GM18951 (cell line): ENCODE data around the gene CDC42SE2.
"Not testable (repeated sequence)": the region's sequence is repeated elsewhere in the genome, so short reads cannot be mapped to it uniquely, and the experiment has no call there.

Experiments used
- POLR2A ChIP-seq: IDR thresholded peaks from 4 replicates; pipeline ENCODE4 v1.6.1; 2011; ENCODE audit warnings: mild to moderate bottlenecking; ENCODE audit not compliant: insufficient read length, insufficient read depth; ENCODE audit errors: extremely low read depth
- in situ Hi-C: fragments of 300-500 bp; cut with MboI; formaldehyde crosslinking; loops from one replicate; pipeline ENCODE4 v1.12.0; 2022; ENCODE audit warnings: low sequenced_read_pairs, mixed read lengths, inconsistent platforms; ENCODE audit not compliant: unreplicated experiment

CDC42SE2 gene

GRCh38 chr5:131297886-131298285, 34.0 kb downstream of the CDC42SE2 start:
- TF ChIP-seq POLR2A: no peak
- in situ Hi-C loops: no loop called here

GRCh38 chr5:131299465-131299864, 35.6 kb downstream of the CDC42SE2 start:
- TF ChIP-seq POLR2A: no peak
- in situ Hi-C loops: no loop called here

- TF ChIP-seq POLR2A: no peak
- in situ Hi-C loops: no loop called here
Measured at GRCh38 chr5:131302506-131302905, 38.7 kb downstream of the CDC42SE2 start.

GRCh38 chr5:131303537-131303936, 39.7 kb downstream of the CDC42SE2 start:
- no peak for TF ChIP-seq POLR2A
- in situ Hi-C loops: no loop called here

- in situ Hi-C loops: no loop called here
- no peak for TF ChIP-seq POLR2A
Measured at GRCh38 chr5:131304414-131304813, 40.6 kb downstream of the CDC42SE2 start.

GRCh38 chr5:131305138-131305689, 41.4 kb downstream of the CDC42SE2 start:
- in situ Hi-C loops: no loop called here
- no peak for TF ChIP-seq POLR2A

- no peak for TF ChIP-seq POLR2A
- in situ Hi-C loops: no loop called here
Measured at GRCh38 chr5:131305906-131306305, 42.1 kb downstream of the CDC42SE2 start.

- in situ Hi-C loops: not testable (repeated sequence)
Measured at GRCh38 chr5:131312235-131312772, 48.5 kb downstream of the CDC42SE2 start.

GRCh38 chr5:131316026-131316425, 52.2 kb downstream of the CDC42SE2 start:
- TF ChIP-seq POLR2A: no peak
- in situ Hi-C loops: no loop called here

GRCh38 chr5:131316822-131317221, 53.0 kb downstream of the CDC42SE2 start:
- no peak for TF ChIP-seq POLR2A
- in situ Hi-C loops: no loop called here

GRCh38 chr5:131318455-131318854, 54.6 kb downstream of the CDC42SE2 start:
- no peak for TF ChIP-seq POLR2A
- in situ Hi-C loops: no loop called here

- in situ Hi-C loops: no loop called here
- no peak for TF ChIP-seq POLR2A
Measured at GRCh38 chr5:131321066-131321465, 57.2 kb downstream of the CDC42SE2 start.

GRCh38 chr5:131322926-131323325, 59.1 kb downstream of the CDC42SE2 start:
- no peak for TF ChIP-seq POLR2A
- in situ Hi-C loops: no loop called here

GRCh38 chr5:131323378-131323777, 59.5 kb downstream of the CDC42SE2 start:
- TF ChIP-seq POLR2A: no peak
- in situ Hi-C loops: no loop called here

GRCh38 chr5:131324303-131324702, 60.5 kb downstream of the CDC42SE2 start:
- in situ Hi-C loops: no loop called here
- no peak for TF ChIP-seq POLR2A
